ENCODE results near the gene UST.

UST gene

GRCh38 chr6:149118737-149119653 is 372.2 kb downstream of the UST start:
- H3K27me3 ChIP-seq (ENCODE audit: control insufficient read depth in 1 of 2, insufficient read depth in 1 of 2, low read length in 2 of 2): no peaks in the 10 kb centered on the region
- H2AK5ac ChIP-seq (ENCODE audit: low read length, severe bottlenecking): no peak overlapping the region
- H3K9me3 ChIP-seq (ENCODE audit: control insufficient read depth, low read length): no peaks in the 10 kb centered on the region
- no peak overlapping the region for H3K4me2 ChIP-seq (ENCODE audit: low read length, poor library complexity, severe bottlenecking)
- no peak overlapping the region for H2BK12ac ChIP-seq (ENCODE audit: low read length in 2 of 2)
- H3K36me3 ChIP-seq (ENCODE audit: control insufficient read depth in 1 of 2, insufficient read depth in 2 of 2, low read depth in 1 of 2, low read length in 2 of 2): no peaks in the 10 kb centered on the region
- no peaks in the 10 kb centered on the region for H3K79me1 ChIP-seq (replicated peaks; ENCODE audit: low read length, poor library complexity, severe bottlenecking)
- H4K8ac ChIP-seq (ENCODE audit: low read length): no peak overlapping the region
- DNase-seq: no peak
- no peak overlapping the region for H3K4ac ChIP-seq (ENCODE audit: low read depth in 1 of 2, low read length in 2 of 2)
- peak overlapping the region; percentile 31 for H2AFZ ChIP-seq (ENCODE audit: low read depth, low read length)
- no peak overlapping the region for H4K91ac ChIP-seq (ENCODE audit: low read length)
- no peak overlapping the region for H3K14ac ChIP-seq (ENCODE audit: low read length in 2 of 2)
- no peaks in the 10 kb centered on the region for H3K4me1 ChIP-seq (ENCODE audit: control insufficient read depth, insufficient read depth, low read depth, low read length)
- no peak overlapping the region for H3K9ac ChIP-seq (ENCODE audit: low read length)
- no peak overlapping the region for H2BK120ac ChIP-seq (ENCODE audit: low read depth, low read length)
- no peak overlapping the region for H3K18ac ChIP-seq (ENCODE audit: low read depth in 1 of 2, low read length in 2 of 2)
- H2BK15ac ChIP-seq (ENCODE audit: low read depth, poor library complexity, severe bottlenecking): no peak overlapping the region
- no peak overlapping the region for H3K4me3 ChIP-seq (ENCODE audit: insufficient read depth in 1 of 2, low read depth in 1 of 2, low read length in 2 of 2)
- H3K23ac ChIP-seq (ENCODE audit: low read length in 2 of 2): no peak overlapping the region
- no peak overlapping the region for H3K27ac ChIP-seq (ENCODE audit: low read length, poor library complexity, severe bottlenecking)
- no peak overlapping the region for H2BK5ac ChIP-seq (ENCODE audit: low read depth, low read length, poor library complexity, severe bottlenecking)
- 88% methylated on average over 3 of the region's 3 CpGs for WGBS

GRCh38 chr6:149122850-149123821 is 376.3 kb downstream of the UST start:
- H3K79me1 ChIP-seq (replicated peaks; ENCODE audit: low read length, poor library complexity, severe bottlenecking): no peaks in the 10 kb centered on the region
- no peak overlapping the region for H3K4me3 ChIP-seq (ENCODE audit: insufficient read depth in 1 of 2, low read depth in 1 of 2, low read length in 2 of 2)
- WGBS: no CpG with 5 or more reads among the region's 4 CpGs
- no peaks in the 10 kb centered on the region for H3K9me3 ChIP-seq (ENCODE audit: control insufficient read depth, low read length)
- no peak overlapping the region for H3K23ac ChIP-seq (ENCODE audit: low read length in 2 of 2)
- no peak overlapping the region for H4K8ac ChIP-seq (ENCODE audit: low read length)
- no peak overlapping the region for H2AFZ ChIP-seq (ENCODE audit: low read depth, low read length)
- H3K27me3 ChIP-seq (ENCODE audit: control insufficient read depth in 1 of 2, insufficient read depth in 1 of 2, low read length in 2 of 2): no peaks in the 10 kb centered on the region
- no peak for DNase-seq
- no peaks in the 10 kb centered on the region for H3K36me3 ChIP-seq (ENCODE audit: control insufficient read depth in 1 of 2, insufficient read depth in 2 of 2, low read depth in 1 of 2, low read length in 2 of 2)
- H3K14ac ChIP-seq (ENCODE audit: low read length in 2 of 2): no peak overlapping the region
- H2BK15ac ChIP-seq (ENCODE audit: low read depth, poor library complexity, severe bottlenecking): no peak overlapping the region
- H3K4me2 ChIP-seq (ENCODE audit: low read length, poor library complexity, severe bottlenecking): no peak overlapping the region
- no peak overlapping the region for H2AK5ac ChIP-seq (ENCODE audit: low read length, severe bottlenecking)
- H3K9ac ChIP-seq (ENCODE audit: low read length): no peak overlapping the region
- H2BK120ac ChIP-seq (ENCODE audit: low read depth, low read length): no peak overlapping the region
- no peak overlapping the region for H3K27ac ChIP-seq (ENCODE audit: low read length, poor library complexity, severe bottlenecking)
- no peak overlapping the region for H3K4ac ChIP-seq (ENCODE audit: low read depth in 1 of 2, low read length in 2 of 2)
- no peak overlapping the region for H2BK5ac ChIP-seq (ENCODE audit: low read depth, low read length, poor library complexity, severe bottlenecking)
- no peak overlapping the region for H2BK12ac ChIP-seq (ENCODE audit: low read length in 2 of 2)
- H3K18ac ChIP-seq (ENCODE audit: low read depth in 1 of 2, low read length in 2 of 2): no peak overlapping the region
- no peak overlapping the region for H4K91ac ChIP-seq (ENCODE audit: low read length)
- peaks cover 1% of the 10 kb centered on the region for H3K4me1 ChIP-seq (ENCODE audit: control insufficient read depth, insufficient read depth, low read depth, low read length)

GRCh38 chr6:149125309-149125708 is 378.5 kb downstream of the UST start:
- Histone ChIP-seq H3K9me3 (ENCODE audit: control insufficient read depth, low read length) (no peaks in the 10 kb centered on the region), H3K27ac (ENCODE audit: low read length, poor library complexity, severe bottlenecking) (no peak overlapping the region), H2BK12ac (ENCODE audit: low read length in 2 of 2) (no peak overlapping the region), H2BK5ac (ENCODE audit: low read depth, low read length, poor library complexity, severe bottlenecking) (no peak overlapping the region), H4K8ac (ENCODE audit: low read length) (no peak overlapping the region), H2AK5ac (ENCODE audit: low read length, severe bottlenecking) (no peak overlapping the region), H3K4me3 (ENCODE audit: insufficient read depth in 1 of 2, low read depth in 1 of 2, low read length in 2 of 2) (no peak overlapping the region), H3K9ac (ENCODE audit: low read length) (no peak overlapping the region), H4K91ac (ENCODE audit: low read length) (no peak overlapping the region), H3K4me2 (ENCODE audit: low read length, poor library complexity, severe bottlenecking) (no peak overlapping the region), H3K36me3 (ENCODE audit: control insufficient read depth in 1 of 2, insufficient read depth in 2 of 2, low read depth in 1 of 2, low read length in 2 of 2) (no peaks in the 10 kb centered on the region), H3K79me1 (replicated peaks; ENCODE audit: low read length, poor library complexity, severe bottlenecking) (no peaks in the 10 kb centered on the region), H3K14ac (ENCODE audit: low read length in 2 of 2) (no peak overlapping the region), H3K23ac (ENCODE audit: low read length in 2 of 2) (no peak overlapping the region), H2BK120ac (ENCODE audit: low read depth, low read length) (no peak overlapping the region), H3K27me3 (ENCODE audit: control insufficient read depth in 1 of 2, insufficient read depth in 1 of 2, low read length in 2 of 2) (no peaks in the 10 kb centered on the region), H2BK15ac (ENCODE audit: low read depth, poor library complexity, severe bottlenecking) (no peak overlapping the region), H3K4ac (ENCODE audit: low read depth in 1 of 2, low read length in 2 of 2) (no peak overlapping the region), H3K18ac (ENCODE audit: low read depth in 1 of 2, low read length in 2 of 2) (no peak overlapping the region), H3K4me1 (ENCODE audit: control insufficient read depth, insufficient read depth, low read depth, low read length) (peaks cover 3% of the 10 kb centered on the region), H2AFZ (ENCODE audit: low read depth, low read length) (no peak overlapping the region)
- 100% methylated on average over 1 of the region's 1 CpG for WGBS
- DNase-seq: no peak

Measured in mesenchymal stem cell (in vitro differentiated cells and primary cell).